ENCODE measurements around the gene SLC4A1AP. TPM values are rescaled to one million over a fixed set of nuclear protein-coding genes. Genes with fewer than 3 reads are reported as not detected.

The SLC4A1AP gene
- total RNA-seq, 6 donors from 2014 or later = 15.8 to 44.0 (median 21.6) TPM

DNA sequence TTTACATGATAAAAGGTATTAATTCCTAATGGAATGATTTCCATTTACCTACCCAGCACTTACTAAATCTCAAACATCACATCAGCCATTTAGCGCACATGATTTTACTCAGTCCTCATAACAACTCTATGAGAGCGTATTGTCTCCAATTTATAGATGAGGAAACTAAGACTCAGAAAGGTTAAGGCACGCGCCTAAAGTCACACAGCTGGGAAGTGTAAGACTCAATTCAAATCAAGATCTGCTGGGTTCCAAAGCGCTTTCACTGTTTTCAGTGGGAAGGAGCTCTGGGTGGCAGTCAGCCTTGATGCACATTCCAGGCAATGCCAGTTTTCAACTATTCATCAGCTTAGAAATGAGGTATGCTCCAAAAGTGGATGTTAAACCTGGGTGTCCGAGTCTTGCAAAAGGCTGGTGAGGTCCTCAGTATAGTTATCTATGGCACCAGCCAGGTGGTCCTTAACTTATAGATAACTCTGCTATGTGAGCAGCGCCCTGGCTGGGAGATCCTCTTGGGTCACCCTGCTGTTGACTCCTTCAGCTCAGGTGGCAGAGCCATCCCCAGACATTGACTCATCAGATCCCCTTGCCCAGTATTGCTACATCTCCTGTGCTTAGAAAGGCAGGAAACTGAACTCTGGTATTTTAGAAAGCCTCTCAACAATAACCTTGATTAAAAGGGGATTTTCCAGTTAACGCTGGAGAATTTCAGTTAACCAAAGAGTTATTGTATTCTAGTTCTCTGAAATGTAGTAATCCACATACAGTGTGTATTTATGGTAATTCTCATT lies 47.1 kb downstream of the SLC4A1AP start:
- no peak for ATAC-seq (ENCODE audit: low FRiP score in 2 of 2)
- Histone ChIP-seq H3K4me3 (no peak overlapping the region), H3K4me1 (peaks cover 25 to 37% (median 30%) of the 10 kb centered on the region in 4 donors), H3K9me3 (no peaks in the 10 kb centered on the region), H3K27me3 (peaks cover 0 to 7% (median 0%) of the 10 kb centered on the region in 4 donors), H3K36me3 (no peaks in the 10 kb centered on the region), H3K27ac (no peak overlapping the region)
- 83 to 91% methylated on average over 8 of the region's 8 CpGs for WGBS, 2 donors
- TF ChIP-seq EP300 (IDR thresholded peaks at IDR 0.05) = peak in 1 of 4 donors; percentile 51
- no peak for TF ChIP-seq POLR2A (IDR thresholded peaks at IDR 0.05)
- TF ChIP-seq POLR2AphosphoS5 (IDR thresholded peaks at IDR 0.05) = no peak
- TF ChIP-seq CTCF (IDR thresholded peaks at IDR 0.05) = no peak
- DNase-seq = peak in 1 of 2 donors; percentile 34

DNA sequence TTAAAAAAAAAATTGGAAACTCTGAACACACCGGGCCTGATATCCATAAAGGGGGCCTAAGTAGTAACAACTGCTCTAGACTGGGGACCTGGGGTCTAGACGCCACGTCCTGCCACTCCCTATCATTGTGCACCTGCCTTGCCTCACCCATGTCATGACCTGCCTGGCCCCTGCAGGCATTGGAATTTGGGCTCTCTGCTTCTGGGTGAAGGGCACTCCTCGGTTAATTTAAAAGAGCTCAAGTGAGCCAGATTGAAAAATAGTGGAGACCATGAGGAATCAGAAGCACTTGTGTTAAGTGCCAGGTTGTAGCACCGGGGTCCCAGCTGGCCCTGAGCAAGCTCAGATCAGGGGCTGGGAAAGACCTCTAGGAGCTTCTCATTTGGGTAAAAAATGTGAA lies 48.1 kb downstream of the SLC4A1AP start:
- ATAC-seq (ENCODE audit: low FRiP score in 2 of 2) (no peak), DNase-seq (peak in 1 of 2 donors; percentile 50)
- H3K9me3 ChIP-seq = no peaks in the 10 kb centered on the region
- peaks cover 15 to 35% (median 28%) of the 10 kb centered on the region in 4 donors for H3K4me1 ChIP-seq
- no peak overlapping the region for H3K27ac ChIP-seq
- H3K27me3 ChIP-seq = peaks cover 0 to 11% (median 0%) of the 10 kb centered on the region in 4 donors
- H3K36me3 ChIP-seq = no peaks in the 10 kb centered on the region
- no peak overlapping the region for H3K4me3 ChIP-seq
- WGBS, 2 donors = 73 to 80% methylated on average over 5 of the region's 5 CpGs
- no peak for TF ChIP-seq EP300 (IDR thresholded peaks at IDR 0.05)
- TF ChIP-seq CTCF (IDR thresholded peaks at IDR 0.05) = no peak
- TF ChIP-seq POLR2A (IDR thresholded peaks at IDR 0.05) = no peak
- TF ChIP-seq POLR2AphosphoS5 (IDR thresholded peaks at IDR 0.05) = no peak

- H3K27me3 ChIP-seq = peaks cover 0 to 11% (median 0%) of the 10 kb centered on the region in 4 donors
- TF ChIP-seq CTCF (IDR thresholded peaks at IDR 0.05) = no peak
- TF ChIP-seq EP300 (IDR thresholded peaks at IDR 0.05) = no peak
- TF ChIP-seq POLR2A (IDR thresholded peaks at IDR 0.05) = no peak
- TF ChIP-seq POLR2AphosphoS5 (IDR thresholded peaks at IDR 0.05) = no peak
- whole genome bisulfite sequencing, 2 donors = 72 to 80% methylated on average over 1 of the region's 1 CpG
- no peaks in the 10 kb centered on the region for H3K36me3 ChIP-seq
- no peak for ATAC-seq (ENCODE audit: low FRiP score in 2 of 2)
- DNase-seq = no peak
- H3K9me3 ChIP-seq = no peaks in the 10 kb centered on the region
- no peak overlapping the region for H3K27ac ChIP-seq
- H3K4me3 ChIP-seq = no peak overlapping the region
- H3K4me1 ChIP-seq = peaks cover 12 to 30% (median 21%) of the 10 kb centered on the region in 4 donors
These were observed 48.8 kb downstream of the SLC4A1AP start for GRCh38 chr2:27712522-27712921.

DNA sequence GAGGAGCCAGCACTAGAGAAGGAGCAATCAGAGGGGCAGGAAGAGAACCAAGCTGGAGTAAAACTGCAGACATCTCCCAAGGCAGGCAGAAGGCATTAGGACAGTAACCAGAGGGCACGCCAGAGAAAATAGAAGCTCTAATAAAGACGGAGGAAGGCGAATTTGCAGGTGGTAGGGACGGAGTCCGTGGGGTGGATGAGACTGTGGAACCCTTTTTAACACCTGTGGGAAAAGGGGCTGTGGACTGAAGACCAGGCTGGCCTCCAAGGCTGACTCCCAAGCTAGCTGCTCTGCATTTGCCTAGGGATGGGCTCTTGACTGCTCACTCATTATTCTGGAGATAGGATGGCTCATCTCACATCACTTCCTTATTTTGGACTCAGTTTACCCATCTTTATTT lies 49.5 kb downstream of the SLC4A1AP start:
- Histone ChIP-seq H3K27ac (no peak overlapping the region), H3K27me3 (peaks cover 0 to 11% (median 0%) of the 10 kb centered on the region in 4 donors), H3K4me1 (peaks cover 12 to 24% (median 19%) of the 10 kb centered on the region in 4 donors), H3K36me3 (no peaks in the 10 kb centered on the region), H3K4me3 (no peak overlapping the region), H3K9me3 (no peaks in the 10 kb centered on the region)
- no peak for ATAC-seq (ENCODE audit: low FRiP score in 2 of 2)
- TF ChIP-seq CTCF (IDR thresholded peaks at IDR 0.05) (no peak), EP300 (IDR thresholded peaks at IDR 0.05) (no peak), POLR2A (IDR thresholded peaks at IDR 0.05) (no peak), POLR2AphosphoS5 (IDR thresholded peaks at IDR 0.05) (no peak)
- DNase-seq = no peak
- 95 to 98% methylated on average over 5 of the region's 5 CpGs for WGBS, 2 donors

Measured in upper lobe of left lung (tissue), 6 donors.